Glomerular endothelial cell (primary cell): ENCODE measurements around the gene ZBED3. TPM values are rescaled to one million over a fixed set of nuclear protein-coding genes. Genes with fewer than 3 reads are reported as not detected.

ENCODE experiments used
- total RNA-seq: library from RNA; depleted of rRNA; stranded (reverse); fragments of >200 nt; gene quantifications from 2 replicates; pipeline ENCODE4 v1.2.3, GENCODE V29; 2015

Gene ZBED3
- total RNA-seq, 1 donor from 2014 or later: 7.1 TPM

Other genes with a start within 250 kb of the ZBED3 start
- gene S100Z, start 237.3 kb downstream of the ZBED3 start, total RNA-seq: not detected in 2 replicates
- 0.58 and 3.4 TPM in 2 replicates for gene CRHBP, start 134.2 kb downstream of the ZBED3 start, total RNA-seq
- gene AGGF1, start 56.9 kb downstream of the ZBED3 start, total RNA-seq: 16.4 and 17.4 TPM in 2 replicates
- gene PDE8B, start 123.4 kb upstream of the ZBED3 start, total RNA-seq: 0.12 and 0.29 TPM in 2 replicates